Right lobe of liver (tissue), 6 donors: Measurements from ENCODE around the gene NRK. TPM values are rescaled to one million over a fixed set of nuclear protein-coding genes. Genes with fewer than 3 reads are reported as not detected.

Experiments used
- ATAC-seq, 4 donors: fragments of 200-7000 bp; cut with Tn5 transposase; one replicate each; pipeline ENCODE4 v1.9.1; 2020; ENCODE audit warnings: mild to moderate bottlenecking in 4 of 4, moderate library complexity in 4 of 4
- DNase-seq, 3 donors: peaks; one replicate each; pipeline ENCODE4 v3.0.0-alpha.2; 2020
- H3K27ac ChIP-seq, 3 donors: fragments of 200-600 bp; one replicate each; pipeline ENCODE4 v1.8.0; 2022
- H3K27me3 ChIP-seq, 2 donors: fragments of 200-600 bp; one replicate each; pipeline ENCODE4 v1.8.0; 2022
- H3K36me3 ChIP-seq, 4 donors: fragments of 200-600 bp; sonication (generic) in 1 of 4; one replicate each; pipeline versions ENCODE4 v1.5.1 to v1.8.0; 2017 to 2022; ENCODE audit warnings: control low read depth in 1 of 4
- H3K4me1 ChIP-seq, 4 donors: fragments of 200-600 bp; sonication (generic) in 1 of 4; one replicate each; pipeline versions ENCODE4 v1.5.1 to v1.8.0; 2017 to 2022; ENCODE audit warnings: control low read depth in 1 of 4
- H3K4me3 ChIP-seq, 3 donors: fragments of 200-600 bp; one replicate each; pipeline ENCODE4 v1.8.0; 2022
- H3K9me3 ChIP-seq, 4 donors: fragments of 200-600 bp; sonication (generic) in 1 of 4; one replicate each; pipeline versions ENCODE4 v1.5.1 to v1.8.0; 2017 to 2022; ENCODE audit warnings: control low read depth in 1 of 4
- POLR2A ChIP-seq: fragments of 450-650 bp; IDR thresholded peaks from one replicate; pipeline ENCODE4 v1.6.1; 2017; ENCODE audit warnings: antibody characterized with exemption, mild to moderate bottlenecking
- WGBS: methylation state at CpG from one replicate; pipeline ENCODE4 v1.1.6; 2018; ENCODE audit warnings: low coverage, low lambda C conversion rate; ENCODE audit not compliant: insufficient coverage; ENCODE audit errors: missing lambda C conversion rate; 5-methylcytosine and 5-hydroxymethylcytosine counted together
- intact Hi-C, 2 donors: fragments of 100-400 bp; cut with DNase I; formaldehyde crosslinking; loops; one replicate each; pipeline versions ENCODE4 v1.11.2 to v1.14.1; 2022
- total RNA-seq, 6 experiments: library from RNA; depleted of rRNA in 2 of 6; stranded (reverse); fragments of >200 nt in 2 of 6; fragmentation: NEBNext Ultra II Directional in 3 of 6; extraction: Animal tissue kit (Norgen Biotek cat#: 25700) in 3 of 6; gene quantifications; one replicate each; pipeline versions ENCODE4 v1.1.0 to v1.2.4, GENCODE V29; 2016 to 2023
- TF ChIP-seq, protein P1 (sequence below), 4 donors: fragments of 200-600 bp in 3 of 4; fragments of 450-650 bp in 1 of 4; IDR thresholded peaks; one replicate each; pipeline versions ENCODE4 v1.5.1 to v1.8.0; 2016 to 2022; ENCODE audit warnings: antibody characterized with exemption in 4 of 4, mild to moderate bottlenecking in 2 of 4
- donor health status: DM: no; HTN: yes; CAD: no.
- donor health status: DM: no; HTN: no; CAD: no.
- donor health status: DM: no; HTN: no; CAD: no.
- donor health status: DM: no; HTN: yes; CAD: no.
- donor health status: DM: no; HTN: yes; CAD: no.

The NRK gene
- total RNA-seq, 6 experiments from 2014 or later = 0.02 to 0.04 (median 0.02) TPM; not detected in 3

DNA sequence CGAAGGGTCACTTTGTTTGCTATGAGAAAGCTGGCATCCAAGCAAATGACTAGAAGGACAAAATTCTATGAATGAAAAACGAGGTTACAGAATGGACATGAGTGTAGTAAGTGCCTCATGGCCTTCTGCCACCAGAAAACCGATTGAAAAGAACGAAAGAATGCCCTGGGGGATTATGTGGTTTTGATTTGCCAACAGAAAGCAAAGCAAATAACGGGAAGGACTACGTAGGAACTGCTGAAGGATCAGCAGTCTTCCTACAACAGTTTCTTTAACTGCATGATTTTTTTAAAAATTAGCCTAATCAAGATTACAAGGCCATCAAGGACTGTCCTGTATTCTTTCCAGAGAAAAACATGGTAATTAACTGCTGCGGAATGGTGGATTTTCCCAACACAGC lies 50.6 kb downstream of the NRK start:
- Histone ChIP-seq H3K9me3 (no peaks in the 10 kb centered on the region), H3K27ac (no peak overlapping the region), H3K36me3 (no peaks in the 10 kb centered on the region), H3K4me1 (no peaks in the 10 kb centered on the region), H3K27me3 (peaks cover 0 to 9% of the 10 kb centered on the region in 2 donors), H3K4me3 (no peak overlapping the region)
- DNase-seq (no peak), ATAC-seq (no peak)
- intact Hi-C loops = no loop called here
- 55% methylated on average over 5 of the region's 7 CpGs for WGBS
- TF ChIP-seq, protein P1, sequence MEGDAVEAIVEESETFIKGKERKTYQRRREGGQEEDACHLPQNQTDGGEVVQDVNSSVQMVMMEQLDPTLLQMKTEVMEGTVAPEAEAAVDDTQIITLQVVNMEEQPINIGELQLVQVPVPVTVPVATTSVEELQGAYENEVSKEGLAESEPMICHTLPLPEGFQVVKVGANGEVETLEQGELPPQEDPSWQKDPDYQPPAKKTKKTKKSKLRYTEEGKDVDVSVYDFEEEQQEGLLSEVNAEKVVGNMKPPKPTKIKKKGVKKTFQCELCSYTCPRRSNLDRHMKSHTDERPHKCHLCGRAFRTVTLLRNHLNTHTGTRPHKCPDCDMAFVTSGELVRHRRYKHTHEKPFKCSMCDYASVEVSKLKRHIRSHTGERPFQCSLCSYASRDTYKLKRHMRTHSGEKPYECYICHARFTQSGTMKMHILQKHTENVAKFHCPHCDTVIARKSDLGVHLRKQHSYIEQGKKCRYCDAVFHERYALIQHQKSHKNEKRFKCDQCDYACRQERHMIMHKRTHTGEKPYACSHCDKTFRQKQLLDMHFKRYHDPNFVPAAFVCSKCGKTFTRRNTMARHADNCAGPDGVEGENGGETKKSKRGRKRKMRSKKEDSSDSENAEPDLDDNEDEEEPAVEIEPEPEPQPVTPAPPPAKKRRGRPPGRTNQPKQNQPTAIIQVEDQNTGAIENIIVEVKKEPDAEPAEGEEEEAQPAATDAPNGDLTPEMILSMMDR (IDR thresholded peaks at IDR 0.05) = no peak
- TF ChIP-seq POLR2A = no peak

DNA sequence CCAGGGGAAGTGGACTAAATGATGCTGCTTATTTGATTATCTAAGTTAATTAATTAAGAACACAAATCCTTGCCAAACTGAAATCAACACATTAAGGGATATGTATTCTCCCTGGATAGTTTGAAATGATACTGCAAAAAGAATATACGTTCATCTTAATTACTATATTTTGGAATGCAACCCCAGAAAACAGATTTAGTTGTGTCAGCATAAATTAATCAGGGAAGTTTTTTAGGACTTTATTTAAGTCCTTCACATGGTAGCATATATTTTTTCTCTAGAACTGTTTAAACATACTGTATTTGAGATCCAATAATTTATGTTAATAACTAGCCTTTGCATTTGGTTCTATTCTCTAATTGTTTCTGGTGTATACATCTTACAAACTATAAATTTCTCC lies 52.5 kb downstream of the NRK start:
- Histone ChIP-seq H3K27me3 (peaks cover 0 to 9% of the 10 kb centered on the region in 2 donors), H3K36me3 (no peaks in the 10 kb centered on the region), H3K4me1 (no peaks in the 10 kb centered on the region), H3K9me3 (no peaks in the 10 kb centered on the region), H3K27ac (no peak overlapping the region), H3K4me3 (no peak overlapping the region)
- ATAC-seq (no peak), DNase-seq (no peak)
- intact Hi-C loops = no loop called here
- WGBS = 59% methylated on average over 1 of the region's 1 CpG
- TF ChIP-seq, protein P1 (IDR thresholded peaks at IDR 0.05) = no peak
- TF ChIP-seq POLR2A = no peak

DNA sequence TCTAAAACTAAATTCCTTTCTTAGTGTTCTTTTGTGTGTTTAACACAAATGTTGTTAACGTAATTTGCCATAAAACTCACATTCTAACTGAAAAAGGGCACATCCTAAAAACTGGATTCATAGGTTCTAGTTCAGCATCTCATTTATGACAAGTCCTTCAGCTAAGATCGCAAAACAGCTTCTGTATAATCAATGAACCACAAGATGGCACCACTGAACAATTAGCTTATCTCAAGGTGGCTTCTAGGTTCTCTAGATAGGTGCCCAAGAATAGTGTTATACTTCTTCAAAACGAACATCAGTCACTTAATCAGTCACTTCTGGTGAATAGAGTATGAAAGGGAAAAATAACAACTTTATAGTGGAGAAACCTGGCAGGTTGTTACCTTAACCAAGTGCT lies 54.3 kb downstream of the NRK start:
- intact Hi-C loops = no loop called here
- TF ChIP-seq, protein P1 (IDR thresholded peaks at IDR 0.05) = peak; percentile 37 to 58 (median 48)
- TF ChIP-seq POLR2A = no peak
- Histone ChIP-seq H3K4me1 (no peaks in the 10 kb centered on the region), H3K36me3 (no peaks in the 10 kb centered on the region), H3K27me3 (peaks cover 0 to 9% of the 10 kb centered on the region in 2 donors), H3K4me3 (no peak overlapping the region), H3K9me3 (no peaks in the 10 kb centered on the region), H3K27ac (no peak overlapping the region)
- DNase-seq (no peak), ATAC-seq (peak in 3 of 4 donors; percentile 48 to 69 (median 62))
- 5% methylated on average over 3 of the region's 3 CpGs for WGBS

DNA sequence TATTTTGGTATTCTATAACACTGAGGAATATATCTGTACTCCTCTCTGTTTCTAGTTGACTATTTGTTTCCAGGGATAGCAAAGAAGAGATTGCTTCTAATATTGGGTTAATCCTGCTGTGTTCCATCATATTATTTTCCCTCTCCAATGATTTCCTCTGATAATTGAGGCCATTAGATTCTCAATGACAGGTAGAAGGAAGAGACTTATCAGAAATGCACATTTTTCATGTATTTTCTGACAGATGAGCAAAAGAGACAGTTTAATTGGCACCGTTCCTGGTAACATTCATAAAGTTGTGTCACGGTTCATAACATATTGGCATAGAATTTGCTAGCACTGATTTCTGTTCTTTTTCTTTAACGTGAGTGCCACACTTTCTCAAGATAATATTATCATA lies 58.2 kb downstream of the NRK start:
- 52% methylated on average over 3 of the region's 3 CpGs for WGBS
- TF ChIP-seq POLR2A = no peak
- TF ChIP-seq, protein P1 (IDR thresholded peaks at IDR 0.05) = no peak
- H3K36me3 ChIP-seq = no peaks in the 10 kb centered on the region
- DNase-seq (no peak), ATAC-seq (no peak)
- H3K4me1 ChIP-seq = no peaks in the 10 kb centered on the region
- no peak overlapping the region for H3K4me3 ChIP-seq
- intact Hi-C loops = no loop called here
- H3K9me3 ChIP-seq = no peaks in the 10 kb centered on the region
- peaks cover 0 to 9% of the 10 kb centered on the region in 2 donors for H3K27me3 ChIP-seq
- no peak overlapping the region for H3K27ac ChIP-seq
